Activated CD8-positive, alpha-beta memory T cell treated with anti-CD3 and anti-CD28 coated beads for 4 hours (primary cell): ENCODE measurements around the gene MRPS31.
"Not testable (repeated sequence)": the region's sequence is repeated elsewhere in the genome, so short reads cannot be mapped to it uniquely, and the experiment has no call there.

Source experiments
- DNase-seq, 2 donors: peaks; one replicate each; pipeline ENCODE4 v3.0.0-alpha.2; 2020; ENCODE audit warnings: low read depth in 2 of 2

The MRPS31 gene

DNA sequence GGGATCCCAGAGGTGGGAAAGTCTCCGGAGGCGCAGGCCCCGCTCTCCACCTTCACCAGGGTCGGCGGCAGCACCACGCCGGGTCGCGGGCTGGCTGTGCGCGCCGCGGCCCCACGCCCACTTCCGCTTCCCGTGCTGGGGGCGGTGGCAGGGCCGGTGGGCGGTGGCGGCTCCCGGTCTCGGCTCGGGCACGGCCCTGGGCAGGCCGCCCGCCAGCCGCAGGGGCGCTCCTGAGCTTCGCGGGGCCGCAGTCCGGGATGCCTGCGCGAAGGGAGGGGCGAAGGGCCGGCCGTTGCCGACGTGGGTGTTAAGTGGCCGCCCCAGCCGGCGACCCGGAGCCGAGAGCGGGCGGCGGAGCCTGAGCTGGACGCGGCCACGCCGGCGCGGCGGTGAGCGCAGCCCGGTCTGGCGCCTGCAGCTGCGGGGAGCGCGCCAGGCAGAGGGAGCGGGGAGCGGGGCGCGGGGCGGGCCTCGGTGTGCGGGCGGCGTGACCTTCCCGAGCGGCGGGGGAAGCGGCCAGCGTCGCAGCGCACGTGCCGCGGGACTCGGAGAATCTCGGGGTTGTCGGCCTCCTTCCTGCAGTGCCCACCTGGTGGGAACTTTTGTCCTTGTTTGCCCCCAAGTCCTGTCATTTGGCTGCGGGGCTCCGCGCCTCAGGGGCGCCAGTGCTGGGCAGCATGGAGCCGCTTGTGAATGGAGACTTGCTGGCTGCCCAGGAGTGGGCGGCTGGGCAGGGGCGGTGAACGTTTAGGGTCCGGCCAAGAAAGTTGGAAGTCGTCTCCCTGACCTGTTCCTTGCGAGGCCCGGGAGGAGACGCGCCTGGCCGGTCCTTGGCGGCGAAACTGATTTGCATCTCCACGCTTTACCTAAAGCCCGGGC, 18.5 kb upstream of the MRPS31 start, which contains the start of gene SLC25A15:
Gene SLC25A15 (plus strand): TSS at position 337 of the 879 bp plus-strand sequence. CDS start 3,616 bp downstream, outside the sequence.
- peak; percentile 41 to 55 for DNase-seq

DNA sequence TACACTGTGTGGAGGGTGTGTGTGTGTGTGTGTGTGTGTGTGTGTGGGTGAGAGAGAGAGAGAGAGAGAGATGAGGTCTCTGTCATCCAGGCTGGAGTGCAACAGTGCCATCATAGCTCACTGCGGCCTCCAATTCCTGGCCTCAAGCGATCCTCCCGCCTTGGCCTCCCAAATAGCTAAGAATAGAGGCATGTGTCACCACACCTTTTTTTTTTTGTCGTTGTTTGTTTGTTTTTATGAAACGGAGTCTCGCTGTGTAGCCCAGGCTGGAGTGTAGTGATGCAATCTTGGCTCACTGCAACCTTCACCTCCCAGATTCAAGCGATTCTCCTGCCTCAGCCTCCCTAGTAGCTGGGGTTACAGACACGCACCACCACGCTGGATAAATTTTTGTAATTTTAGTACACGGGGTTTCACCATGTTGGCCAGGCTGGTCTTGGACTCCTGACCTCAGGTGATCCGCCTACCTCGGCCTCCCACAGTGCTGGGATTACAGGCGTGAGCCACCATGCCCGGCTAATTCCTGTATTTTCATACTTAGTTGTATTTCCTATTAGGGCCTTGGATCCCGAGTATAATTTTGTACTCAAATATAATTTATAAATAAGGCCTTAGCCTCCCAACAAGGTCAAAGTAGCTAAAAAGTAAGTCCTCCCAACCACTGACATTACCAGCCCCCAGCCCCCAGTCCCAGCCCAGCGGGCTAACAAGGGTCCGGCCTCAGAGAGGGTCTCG, 17.7 kb upstream of the MRPS31 start:
- DNase-seq: not testable (repeated sequence)

DNA sequence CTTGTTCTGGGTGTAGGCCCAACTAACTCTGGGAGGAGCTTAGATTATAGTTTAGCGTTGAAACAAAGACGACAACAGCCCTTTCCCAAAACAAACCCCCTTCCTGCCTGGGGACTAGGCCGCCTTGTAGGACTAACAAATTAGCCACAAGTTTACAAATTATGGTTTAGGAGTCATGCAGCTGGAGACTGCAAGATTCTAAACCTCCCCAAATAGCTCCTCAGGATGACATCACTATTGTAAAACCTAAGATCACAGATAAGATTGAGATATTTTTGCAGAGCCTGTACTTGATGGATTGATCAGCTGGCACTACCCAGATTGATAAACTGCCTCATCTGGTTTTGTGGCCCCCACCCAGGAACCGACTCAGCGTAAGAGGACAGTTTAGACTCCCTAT, 16.1 kb upstream of the MRPS31 start:
- no peak for DNase-seq

DNA sequence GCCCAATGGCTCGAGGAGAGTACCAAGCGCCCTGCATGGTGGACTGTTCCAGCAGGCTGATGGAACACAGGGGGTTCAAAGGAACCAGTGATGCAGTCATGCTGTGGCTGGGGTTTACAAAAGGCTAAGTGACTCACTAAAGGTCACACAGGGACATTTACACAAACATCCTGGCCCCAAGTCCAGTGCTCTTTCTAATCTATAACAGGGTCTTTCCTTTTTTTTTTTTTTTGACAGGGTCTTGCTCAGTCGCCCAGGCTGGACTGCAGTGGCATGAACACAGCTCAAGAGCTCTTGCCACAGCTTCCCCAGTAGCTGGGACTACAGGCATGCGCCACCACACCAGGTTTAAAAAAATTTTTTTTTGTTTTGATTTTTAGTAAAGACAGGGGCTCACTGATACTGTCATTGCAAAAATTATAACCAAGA, 15.6 kb upstream of the MRPS31 start:
- DNase-seq: no peak

DNA sequence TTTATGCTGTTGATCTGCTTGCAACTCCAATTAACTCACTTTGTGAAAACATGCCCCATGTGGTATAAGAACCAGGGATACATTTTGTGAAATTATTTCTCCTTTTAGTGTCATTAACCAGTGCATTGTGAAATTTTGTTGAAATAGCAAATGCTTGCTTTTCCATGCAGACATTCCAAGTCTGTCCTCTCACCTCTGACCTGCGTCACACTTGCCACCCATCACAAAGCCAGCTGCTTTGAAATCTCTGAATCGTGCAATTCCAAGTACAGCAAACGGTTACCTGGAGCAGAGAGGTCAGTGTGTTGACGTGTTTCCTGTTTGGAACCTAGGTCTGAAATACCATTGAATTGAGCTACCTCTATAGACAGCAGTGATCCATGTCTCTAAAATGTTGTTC, 13.6 kb upstream of the MRPS31 start:
- no peak for DNase-seq

DNA sequence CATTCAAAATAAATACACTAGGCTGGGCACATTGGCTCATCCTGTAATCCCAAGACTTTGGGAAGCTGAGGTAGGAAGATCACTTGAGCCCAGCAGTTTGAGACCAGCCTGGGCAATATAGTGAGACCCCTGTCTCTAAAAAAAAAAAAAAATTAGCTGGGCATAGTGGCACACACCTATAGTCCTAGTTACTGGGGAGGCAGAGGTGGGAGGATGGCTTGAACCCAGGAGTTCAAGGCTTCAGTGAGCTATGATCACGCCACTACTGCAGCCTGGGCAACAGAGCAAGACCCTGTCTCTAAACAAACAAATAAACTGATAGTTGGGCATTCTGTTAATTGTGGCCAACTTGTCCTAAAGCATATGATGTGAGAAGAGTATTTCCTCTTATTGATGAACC, 12.0 kb upstream of the MRPS31 start:
- DNase-seq: not testable (repeated sequence)

DNA sequence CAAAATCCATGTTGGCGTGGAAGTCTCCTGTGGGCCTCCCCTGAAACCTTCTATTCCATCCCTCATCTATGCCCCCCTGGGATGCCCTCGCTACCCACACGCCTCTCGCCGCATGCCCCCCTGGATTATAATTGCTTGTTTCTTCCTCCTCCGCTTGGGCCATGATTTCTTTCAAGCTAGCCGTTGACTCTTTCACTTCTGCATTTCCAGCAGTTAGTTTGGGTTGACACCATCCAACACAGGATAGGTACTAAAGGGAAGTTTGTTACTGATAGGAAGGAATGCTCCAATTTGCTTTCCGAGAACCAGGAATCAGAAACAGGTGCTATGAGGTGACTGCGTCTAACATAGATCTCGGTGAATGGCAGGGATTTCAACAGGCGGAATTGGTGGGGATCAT, 10.7 kb upstream of the MRPS31 start:
- no peak for DNase-seq

DNA sequence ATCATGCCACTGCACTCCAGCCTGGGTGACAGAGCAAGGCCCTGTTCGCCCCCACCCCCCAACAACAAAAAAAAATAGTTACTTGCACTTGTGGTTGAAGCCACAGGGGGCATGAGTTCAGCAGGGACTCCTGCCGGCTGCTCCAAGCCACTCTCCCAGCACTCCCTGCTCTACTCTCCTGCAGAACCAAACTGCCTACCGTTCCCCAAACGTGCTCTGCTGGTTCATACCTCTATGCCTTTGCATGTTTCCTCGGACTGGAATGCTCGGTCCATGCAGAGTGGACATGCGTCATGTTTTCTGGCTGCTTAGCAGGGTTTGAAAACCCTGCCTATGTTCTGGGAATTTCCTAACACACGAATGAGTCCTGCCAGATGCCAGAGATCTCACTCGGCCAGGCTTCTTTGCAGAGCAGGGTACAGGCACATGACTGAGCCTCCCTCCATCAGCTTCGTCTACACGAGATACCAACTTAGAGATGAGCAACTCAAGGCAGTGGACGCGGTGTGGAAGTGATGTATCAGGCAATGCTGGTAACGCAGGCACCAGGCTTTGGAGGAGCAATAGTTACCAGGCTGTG, 9.9 kb upstream of the MRPS31 start:
- no peak for DNase-seq

DNA sequence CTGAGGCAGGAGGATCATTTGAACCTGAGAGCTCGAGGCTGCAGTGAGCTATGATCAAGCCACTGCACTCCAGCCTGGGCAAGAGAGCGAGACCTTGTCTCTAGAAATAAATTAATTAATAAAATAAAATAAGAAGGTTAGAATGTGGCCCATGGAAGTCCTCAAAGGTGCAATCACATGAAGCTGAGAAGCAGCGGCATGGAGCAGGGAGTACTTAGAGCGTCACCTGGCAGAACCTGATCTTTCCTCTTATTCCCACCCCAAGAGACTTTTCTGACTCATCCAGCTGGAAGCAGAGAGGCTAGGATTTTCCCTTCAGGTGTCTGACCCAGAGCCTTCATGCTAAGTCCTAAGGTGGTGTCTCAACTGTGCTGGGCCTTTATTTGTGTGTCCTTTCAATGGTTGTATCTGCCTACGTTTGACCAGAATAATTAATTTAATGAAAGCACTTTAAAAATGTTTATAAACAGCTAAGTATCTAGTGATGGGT, 8.9 kb upstream of the MRPS31 start:
- no peak for DNase-seq

DNA sequence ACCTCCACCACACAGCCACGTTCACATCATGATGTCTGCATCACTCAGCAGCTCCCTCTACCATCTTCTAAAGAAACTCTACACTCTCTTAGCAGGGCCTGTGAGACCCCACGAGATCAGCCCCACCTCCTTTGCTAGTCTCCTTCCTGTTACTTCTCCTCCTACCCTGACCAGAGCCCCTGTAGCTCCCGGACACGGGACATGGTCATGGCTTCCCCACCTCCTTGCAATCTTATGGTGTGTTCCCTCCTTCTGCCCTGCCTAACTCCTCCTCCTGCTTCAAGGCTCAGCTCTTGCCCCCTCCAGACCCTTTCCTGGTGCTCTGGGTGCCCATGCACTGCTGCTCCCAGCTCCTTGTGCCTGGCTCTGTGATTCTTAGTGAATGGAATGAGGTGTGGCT, 8.1 kb upstream of the MRPS31 start:
- DNase-seq: no peak

DNA sequence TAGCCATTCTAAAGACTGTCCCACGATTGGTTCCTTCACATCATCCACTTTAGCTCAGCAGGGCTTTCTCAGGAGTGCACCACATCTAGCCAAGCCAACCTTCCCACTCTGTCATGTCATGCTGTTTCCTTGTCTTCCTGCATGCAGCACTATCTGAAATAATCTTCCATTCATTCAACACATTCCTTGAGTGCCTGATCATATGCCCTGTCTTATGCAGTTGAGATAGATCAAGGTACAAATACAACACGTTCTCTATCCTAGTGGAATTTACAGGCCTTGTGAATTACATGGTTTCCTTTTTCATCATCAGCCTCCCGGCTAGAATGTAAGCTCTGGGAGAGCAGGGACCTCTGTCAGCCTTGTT, 6.8 kb upstream of the MRPS31 start:
- no peak for DNase-seq

DNA sequence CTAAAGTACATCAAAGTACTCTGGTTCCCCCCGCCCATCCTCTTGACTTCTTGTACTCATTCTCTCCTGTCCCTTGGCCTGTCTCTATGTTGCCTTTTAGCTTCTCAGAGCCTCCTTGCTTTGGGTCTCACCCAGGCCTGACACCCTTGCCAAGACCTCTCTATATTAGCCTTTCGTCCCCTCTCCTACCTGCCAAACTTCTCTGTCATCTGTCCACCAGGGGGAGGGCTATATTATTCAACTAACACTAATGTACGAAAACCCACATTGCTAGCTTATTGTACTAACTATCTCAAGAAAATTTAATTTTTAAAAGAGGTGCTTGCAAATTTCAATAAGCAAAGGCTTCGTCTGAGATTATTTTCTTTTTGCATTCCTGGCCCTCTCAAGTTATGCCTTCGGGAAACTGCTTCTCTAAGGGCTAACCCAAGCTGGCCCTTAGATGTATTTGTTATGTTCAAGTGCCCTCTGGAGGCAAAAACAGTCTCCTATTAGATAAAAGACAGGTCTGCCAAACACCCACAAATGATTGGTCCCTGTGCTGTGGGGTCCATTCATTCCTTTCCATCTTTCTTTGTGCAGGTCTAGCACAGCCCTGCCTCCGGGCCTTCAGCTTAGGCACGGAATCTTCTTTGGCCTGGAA, 6.3 kb upstream of the MRPS31 start:
- DNase-seq: no peak

DNA sequence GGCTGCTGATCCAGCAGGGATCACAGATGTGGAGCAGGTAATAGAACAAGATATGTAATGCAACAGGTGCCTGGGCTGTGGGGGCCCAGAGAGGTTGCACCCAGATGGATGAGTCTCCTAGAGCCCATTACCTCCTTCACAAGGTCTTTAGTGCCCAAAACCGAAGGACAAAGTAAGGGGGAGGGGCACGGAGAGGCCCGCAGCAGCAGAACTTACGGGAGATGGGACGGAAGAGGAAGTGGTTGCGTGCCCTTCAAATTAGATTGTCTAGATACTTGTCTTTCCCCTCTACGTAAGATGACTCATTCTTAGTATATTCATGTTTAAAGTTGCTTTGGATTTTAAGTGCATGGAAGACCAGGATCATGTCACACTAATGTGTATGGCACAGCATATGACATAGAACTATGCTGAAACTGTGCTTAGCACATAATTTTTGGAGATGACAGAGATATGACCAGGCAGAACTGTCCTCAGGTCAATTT, 5.7 kb upstream of the MRPS31 start:
- peak; percentile 31 to 44 for DNase-seq

DNA sequence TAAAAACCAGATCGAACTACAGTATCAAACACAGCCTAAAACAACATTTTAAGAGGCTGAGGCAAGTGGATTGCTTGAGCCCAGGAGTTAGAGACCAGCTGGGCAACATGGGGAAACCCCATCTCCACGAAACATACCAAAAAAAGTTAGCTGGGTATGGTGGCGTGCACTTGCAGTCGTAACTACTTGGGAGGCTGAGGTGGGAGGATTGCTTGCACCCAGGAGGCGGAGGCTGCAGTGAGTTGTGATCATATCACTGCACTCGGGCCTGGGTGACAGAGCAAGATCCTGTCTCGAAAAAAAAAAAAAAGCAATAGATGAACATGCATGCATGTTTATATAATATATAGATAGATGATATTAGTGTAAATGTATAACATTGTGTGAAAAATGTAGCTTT, 5.2 kb upstream of the MRPS31 start:
- no peak for DNase-seq

DNA sequence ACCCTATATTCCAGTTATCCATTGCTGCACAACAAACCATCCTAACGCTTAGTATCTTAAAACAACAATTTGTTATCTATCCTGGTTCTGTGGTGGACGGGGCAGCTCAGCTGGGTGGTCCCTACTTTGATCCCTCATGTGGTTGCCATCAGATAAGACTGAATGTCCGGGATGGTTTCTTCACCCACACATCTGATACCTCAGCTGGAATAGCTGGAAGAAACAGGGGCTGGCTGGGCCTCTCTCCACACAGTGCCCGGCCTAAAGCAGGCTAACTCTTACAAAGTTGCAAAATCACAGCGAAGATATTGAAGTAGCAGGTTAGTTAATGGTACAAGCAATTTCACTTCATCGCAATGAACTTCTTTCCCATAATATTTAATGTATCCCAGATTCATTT, 3.7 kb upstream of the MRPS31 start:
- DNase-seq: no peak

DNA sequence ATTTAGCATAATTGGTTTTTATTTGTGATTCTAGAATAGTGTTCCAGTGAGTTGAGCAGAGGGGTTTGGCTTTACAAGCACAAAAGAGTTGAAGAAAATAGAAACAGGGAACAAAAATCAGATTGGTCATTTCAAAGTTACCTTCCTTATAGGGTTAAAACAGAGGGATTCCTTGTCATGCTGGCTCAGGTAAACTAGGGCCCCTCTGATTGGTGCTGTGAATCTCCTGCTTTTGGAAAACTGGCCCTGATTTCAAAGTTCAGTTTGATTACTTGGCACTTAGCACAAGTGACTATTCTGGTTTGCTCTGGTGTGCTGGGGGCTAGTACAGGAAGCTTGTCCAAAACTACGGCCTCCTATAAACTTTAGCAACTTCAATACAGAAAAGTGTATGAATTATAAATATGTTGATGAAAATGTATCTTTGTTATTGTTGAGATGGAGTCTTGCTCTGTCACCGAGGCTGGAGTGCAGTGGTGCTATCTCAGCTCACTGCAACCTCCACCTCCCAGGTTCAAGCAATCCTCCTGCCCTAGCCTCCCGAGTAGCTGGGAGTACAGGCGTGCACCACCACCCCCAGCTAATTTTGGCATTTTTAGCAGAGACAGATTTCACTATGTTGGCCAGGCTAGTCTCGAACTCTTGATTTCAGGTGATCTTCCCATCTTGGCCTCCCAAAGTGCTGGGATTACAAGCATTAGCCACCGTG, 1.9 kb upstream of the MRPS31 start:
- no peak for DNase-seq

DNA sequence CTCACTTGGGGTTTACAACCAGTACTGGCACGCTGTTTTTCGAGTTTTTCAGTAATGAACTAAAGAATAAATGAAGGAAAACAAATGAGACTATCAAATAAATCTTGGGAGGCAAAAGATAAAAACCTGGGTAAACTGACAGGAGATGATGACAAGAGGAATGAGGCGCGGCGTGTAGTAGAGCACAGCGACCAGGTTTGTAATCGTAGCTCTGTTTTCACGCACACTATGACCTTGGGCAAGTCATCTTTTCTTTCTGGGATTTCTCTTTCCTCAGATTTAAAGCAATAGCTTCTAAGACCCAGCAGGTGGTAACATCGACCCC, 419 bp downstream of the MRPS31 start:
- DNase-seq: no peak

DNA sequence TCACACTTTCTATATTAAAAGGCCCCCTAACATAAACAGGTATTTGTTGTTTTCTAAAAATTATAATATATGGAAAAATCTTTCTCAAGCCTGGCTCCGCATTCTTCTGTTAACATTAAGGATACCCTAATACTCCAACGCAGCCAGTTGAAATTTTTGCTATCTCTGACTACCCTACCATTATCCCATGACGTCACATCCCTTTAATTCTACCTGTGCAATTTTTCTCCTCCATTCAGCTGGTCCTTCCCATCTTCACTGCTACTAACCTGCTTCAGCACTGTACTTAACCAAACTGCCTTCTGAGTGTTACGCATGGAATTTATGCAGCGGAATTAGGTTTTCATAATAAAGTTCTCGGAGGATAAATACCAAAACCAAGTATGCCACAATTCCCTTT, 1.0 kb downstream of the MRPS31 start:
- DNase-seq: no peak

DNA sequence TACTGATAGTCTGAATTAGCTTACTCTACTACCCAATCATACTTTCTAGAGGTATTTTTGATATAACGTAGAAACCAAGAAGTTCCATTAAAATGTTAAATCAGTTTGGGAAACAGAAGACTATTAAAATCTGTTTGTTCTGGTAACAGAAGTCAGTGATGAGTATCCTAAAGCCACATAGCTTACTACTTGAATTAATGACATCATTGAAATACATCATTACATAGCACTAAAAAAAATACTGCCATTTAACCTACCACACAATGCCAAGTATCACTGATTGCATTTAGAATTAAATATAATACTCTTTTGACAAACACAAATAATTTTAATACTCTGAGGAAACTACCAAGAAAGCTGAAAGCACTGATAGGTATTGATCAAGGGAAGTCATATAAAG, 5.4 kb downstream of the MRPS31 start:
- DNase-seq: no peak

DNA sequence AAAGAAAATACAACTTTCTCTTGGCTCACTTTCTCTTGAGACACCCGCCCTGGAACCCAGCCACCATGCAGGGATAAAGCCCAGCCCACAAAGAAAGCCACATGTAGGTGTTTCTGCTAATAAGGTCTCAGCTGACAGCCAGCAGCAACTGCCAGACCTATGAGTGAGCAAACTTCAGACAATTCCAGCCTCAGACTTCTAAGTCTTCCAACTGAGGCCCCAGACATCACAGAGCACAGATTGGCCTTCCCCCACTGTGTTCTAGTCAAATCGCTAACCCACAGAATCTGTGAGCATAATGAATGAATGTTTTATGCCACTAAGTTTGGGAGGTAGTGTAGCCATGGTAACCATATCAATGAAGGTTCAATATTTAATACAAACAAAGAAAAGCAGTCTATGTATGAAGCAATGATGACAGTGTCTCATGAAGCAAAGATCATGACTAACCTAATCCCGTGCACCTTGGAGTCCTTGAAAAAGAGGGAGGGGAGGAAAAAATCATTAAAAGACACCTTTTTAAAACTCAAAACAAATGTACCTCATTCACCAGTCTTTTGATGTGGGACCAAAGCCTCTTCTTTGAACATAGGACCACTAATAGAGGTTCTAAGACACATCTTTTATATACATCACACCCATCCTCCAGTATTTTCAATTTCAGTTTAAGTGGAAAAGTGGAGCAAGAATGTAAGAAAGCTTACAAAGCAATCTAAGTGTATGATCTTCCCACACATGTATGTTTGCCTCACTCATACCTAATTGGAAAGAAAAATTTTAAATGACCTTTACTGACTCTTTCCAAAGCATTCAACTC, 6.2 kb downstream of the MRPS31 start:
- DNase-seq: no peak

DNA sequence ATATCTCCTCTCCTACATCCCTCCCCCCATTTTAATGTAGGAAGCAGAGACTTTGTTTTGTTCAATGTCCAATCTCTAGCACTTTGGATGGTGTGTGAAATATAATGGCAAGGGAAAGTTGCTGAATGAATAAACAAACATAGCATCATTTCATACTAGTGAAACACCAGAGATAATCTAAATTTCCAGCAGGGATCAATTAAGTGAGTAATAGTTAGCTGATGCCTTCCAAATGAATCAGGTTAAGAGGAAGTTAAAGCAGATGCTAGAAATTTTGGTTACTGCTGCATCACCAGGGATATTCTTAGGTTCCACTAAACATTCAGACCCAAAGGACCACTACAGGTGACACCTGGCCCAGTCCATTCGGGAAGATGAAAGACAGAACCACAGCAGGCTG, 8.1 kb downstream of the MRPS31 start:
- DNase-seq: no peak
